ENCODE data around the gene LMO1. TPM values are rescaled to one million over a fixed set of nuclear protein-coding genes. Genes with fewer than 3 reads are reported as not detected.

The LMO1 gene
- total and polyA plus RNA-seq, 2 of the 8 experiments (the other 6 are each of a cell fraction or from before 2014, with no cell fraction given) = 0.17 TPM; not detected in 1

DNA sequence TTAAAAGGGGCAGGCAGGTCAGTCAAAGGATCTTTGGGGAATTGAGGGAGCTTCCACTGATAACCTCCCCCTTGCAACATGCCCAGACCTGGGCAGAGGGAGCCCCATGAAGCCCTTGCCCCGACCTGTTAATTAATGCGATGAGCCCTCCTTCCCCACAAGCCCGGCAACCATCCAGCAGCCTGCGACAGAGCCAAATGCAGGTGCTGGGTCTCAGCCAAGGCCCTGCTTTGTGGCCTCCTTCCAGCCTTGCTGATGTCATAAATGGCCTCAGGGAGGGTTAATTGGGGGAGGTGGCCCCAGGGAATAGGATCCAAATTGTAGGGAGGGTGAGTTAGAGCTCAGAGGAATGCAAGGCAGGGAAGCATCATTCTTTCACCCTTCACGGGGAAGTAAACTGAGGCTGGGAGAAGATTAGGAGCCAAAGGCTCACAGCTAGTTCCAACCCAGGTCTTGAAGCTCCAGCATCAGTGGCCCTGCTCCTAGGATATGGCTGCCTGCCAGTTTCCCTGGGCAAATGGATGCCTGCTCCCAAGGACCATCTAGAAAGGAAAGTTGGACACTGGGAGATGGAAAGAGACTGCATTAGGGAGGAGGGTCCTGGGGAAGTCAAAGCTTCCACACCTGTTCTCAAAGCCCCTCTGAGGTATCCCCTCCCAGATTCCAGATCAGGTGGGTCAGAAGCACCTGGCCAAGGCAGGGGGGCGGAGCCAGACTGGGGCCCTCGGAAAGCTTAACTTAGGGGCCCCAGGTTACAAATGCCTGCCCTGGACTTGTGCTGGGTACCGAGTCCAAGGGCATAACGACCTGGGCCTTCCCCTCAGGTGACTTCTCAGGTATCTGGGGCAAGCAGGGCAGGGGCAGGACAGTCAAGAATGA, 34.1 kb downstream of the LMO1 start (continued):
- TF ChIP-seq NRF1 (IDR thresholded peaks at IDR 0.05; ENCODE audit: low read depth, low read length) (no peak), CREB1 (IDR thresholded peaks at IDR 0.05) (no peak), BCL11A (IDR thresholded peaks at IDR 0.05; ENCODE audit: low read depth in 2 of 2, low read length in 2 of 2) (no peak), KDM4A (IDR thresholded peaks at IDR 0.05; ENCODE audit: low read depth, low read length, severe bottlenecking) (no peak), ASH2L (IDR thresholded peaks at IDR 0.05; ENCODE audit: low read length) (no peak), TAF7 (optimal IDR thresholded peaks at IDR 0.05; ENCODE audit: borderline replicate concordance, low read depth, low read length) (no peak)
